ENCODE results near the gene NTM. TPM values are rescaled to one million over a fixed set of nuclear protein-coding genes. Genes with fewer than 3 reads are reported as not detected.

NTM gene
- total RNA-seq, 2 donors from 2014 or later = 0.26 to 3.6 TPM

DNA sequence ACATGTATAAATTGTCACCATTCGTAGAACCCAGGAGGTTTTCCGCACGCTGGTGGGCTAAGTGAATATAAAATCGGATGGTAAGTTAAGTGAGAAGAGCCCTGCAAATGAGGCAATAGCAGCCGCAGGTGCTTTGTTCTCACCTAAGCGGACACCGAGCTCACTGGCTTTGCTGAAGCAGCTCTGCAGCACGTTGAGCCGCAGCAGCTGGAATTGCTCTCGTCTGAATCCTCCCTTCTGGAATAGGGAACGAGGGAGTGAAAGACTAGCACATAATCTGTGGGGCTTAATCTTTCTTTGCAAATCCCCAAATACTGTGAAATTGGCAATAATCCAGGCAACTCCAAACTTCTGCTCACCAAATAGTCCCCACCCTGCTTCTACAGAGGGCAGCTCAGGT, 488.1 kb downstream of the NTM start:
- no peak overlapping the region for H3K27ac ChIP-seq
- no peaks in the 10 kb centered on the region for H3K36me3 ChIP-seq (replicated peaks in 1 of 2; ENCODE audit: insufficient read depth in 1 of 2, low read depth in 2 of 2)
- H3K4me3 ChIP-seq = no peak overlapping the region
- WGBS, 2 donors = 21 to 25% methylated on average over 11 of the region's 11 CpGs
- H3K9me3 ChIP-seq = no peaks in the 10 kb centered on the region
- no peak for DNase-seq
- TF ChIP-seq POLR2A (IDR thresholded peaks at IDR 0.05) = no peak
- TF ChIP-seq, protein P1, sequence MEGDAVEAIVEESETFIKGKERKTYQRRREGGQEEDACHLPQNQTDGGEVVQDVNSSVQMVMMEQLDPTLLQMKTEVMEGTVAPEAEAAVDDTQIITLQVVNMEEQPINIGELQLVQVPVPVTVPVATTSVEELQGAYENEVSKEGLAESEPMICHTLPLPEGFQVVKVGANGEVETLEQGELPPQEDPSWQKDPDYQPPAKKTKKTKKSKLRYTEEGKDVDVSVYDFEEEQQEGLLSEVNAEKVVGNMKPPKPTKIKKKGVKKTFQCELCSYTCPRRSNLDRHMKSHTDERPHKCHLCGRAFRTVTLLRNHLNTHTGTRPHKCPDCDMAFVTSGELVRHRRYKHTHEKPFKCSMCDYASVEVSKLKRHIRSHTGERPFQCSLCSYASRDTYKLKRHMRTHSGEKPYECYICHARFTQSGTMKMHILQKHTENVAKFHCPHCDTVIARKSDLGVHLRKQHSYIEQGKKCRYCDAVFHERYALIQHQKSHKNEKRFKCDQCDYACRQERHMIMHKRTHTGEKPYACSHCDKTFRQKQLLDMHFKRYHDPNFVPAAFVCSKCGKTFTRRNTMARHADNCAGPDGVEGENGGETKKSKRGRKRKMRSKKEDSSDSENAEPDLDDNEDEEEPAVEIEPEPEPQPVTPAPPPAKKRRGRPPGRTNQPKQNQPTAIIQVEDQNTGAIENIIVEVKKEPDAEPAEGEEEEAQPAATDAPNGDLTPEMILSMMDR (IDR thresholded peaks at IDR 0.05) = no peak
- no peaks in the 10 kb centered on the region for H3K27me3 ChIP-seq
- intact Hi-C loops (cut with DNase I) = no loop called here
- no peaks in the 10 kb centered on the region for H3K4me1 ChIP-seq
- no peak for ATAC-seq

DNA sequence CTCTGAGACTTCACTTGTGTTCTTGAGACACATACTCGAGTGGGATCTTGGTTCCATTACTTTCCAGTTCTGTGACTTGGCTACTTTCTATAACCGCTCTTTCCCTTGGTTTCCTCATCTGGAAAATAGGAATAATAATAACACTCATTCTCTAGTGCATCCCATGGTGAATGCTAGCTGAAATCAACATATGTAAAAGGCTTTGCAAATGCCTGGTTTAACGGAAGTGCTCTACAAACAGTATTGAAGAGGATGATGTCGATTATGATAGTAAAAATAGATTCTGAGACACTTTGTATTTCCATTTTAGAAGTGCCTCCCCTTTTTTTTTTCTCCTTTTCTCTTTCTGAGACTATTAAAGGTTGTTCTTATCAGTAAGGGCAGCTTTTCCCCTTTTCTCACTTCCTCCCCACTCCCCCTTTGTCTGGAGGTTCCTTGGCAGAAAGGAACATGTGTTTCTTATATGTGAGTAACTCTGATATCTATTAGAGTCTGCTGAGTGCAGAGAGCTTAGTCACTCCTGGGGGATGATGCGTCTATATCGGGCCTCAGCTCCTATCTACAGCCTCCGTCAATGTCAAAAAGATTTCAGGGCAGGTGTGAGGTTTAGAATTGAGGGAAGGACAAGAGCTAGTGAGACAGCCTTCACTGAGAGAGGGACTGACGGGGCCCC, 489.3 kb downstream of the NTM start:
- Histone ChIP-seq H3K4me3 (no peak overlapping the region), H3K36me3 (replicated peaks in 1 of 2; ENCODE audit: insufficient read depth in 1 of 2, low read depth in 2 of 2) (no peaks in the 10 kb centered on the region), H3K27ac (no peak overlapping the region), H3K4me1 (no peaks in the 10 kb centered on the region), H3K9me3 (no peaks in the 10 kb centered on the region), H3K27me3 (no peaks in the 10 kb centered on the region)
- intact Hi-C loops (cut with DNase I) = loop anchor here (10.0 kb wide), 1 partner anchor 1205 kb away; no protein-coding TSS in a partner anchor
- 57 to 61% methylated on average over 8 of the region's 8 CpGs for WGBS, 2 donors
- TF ChIP-seq POLR2A (IDR thresholded peaks at IDR 0.05) = no peak
- TF ChIP-seq, protein P1 (IDR thresholded peaks at IDR 0.05) = no peak
- DNase-seq (no peak), ATAC-seq (no peak)

DNA sequence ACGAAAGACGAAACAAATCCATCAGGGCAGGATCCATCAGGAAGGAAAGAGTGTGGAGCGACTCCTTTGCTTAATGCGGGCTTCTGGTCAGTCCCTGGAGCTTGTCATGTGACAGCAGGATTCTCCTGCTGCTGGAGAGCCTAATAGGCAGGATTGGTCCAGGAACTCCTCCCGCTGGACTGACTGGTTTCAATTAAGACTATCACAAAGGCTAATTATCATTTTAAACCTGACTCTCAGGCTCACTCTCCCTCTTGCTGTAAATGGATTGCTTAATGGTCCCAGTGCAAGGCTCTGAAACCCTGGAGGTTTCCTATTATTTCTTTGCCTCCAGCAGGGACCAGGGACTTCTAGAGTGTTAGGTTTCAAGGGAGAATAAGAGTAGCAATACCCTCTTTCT, 493.8 kb downstream of the NTM start:
- ATAC-seq = no peak
- H3K4me1 ChIP-seq = no peaks in the 10 kb centered on the region
- H3K9me3 ChIP-seq = no peaks in the 10 kb centered on the region
- H3K4me3 ChIP-seq = no peak overlapping the region
- intact Hi-C loops (cut with DNase I) = loop anchor here (10.0 kb wide), 1 partner anchor 1201 kb away; no protein-coding TSS in a partner anchor
- no peak for DNase-seq
- no peaks in the 10 kb centered on the region for H3K27me3 ChIP-seq
- H3K36me3 ChIP-seq (replicated peaks in 1 of 2; ENCODE audit: insufficient read depth in 1 of 2, low read depth in 2 of 2) = no peaks in the 10 kb centered on the region
- TF ChIP-seq, protein P1 (IDR thresholded peaks at IDR 0.05) = no peak
- no peak for TF ChIP-seq POLR2A (IDR thresholded peaks at IDR 0.05)
- H3K27ac ChIP-seq = no peak overlapping the region
- 54 to 76% methylated on average over 5 of the region's 5 CpGs for WGBS, 2 donors

DNA sequence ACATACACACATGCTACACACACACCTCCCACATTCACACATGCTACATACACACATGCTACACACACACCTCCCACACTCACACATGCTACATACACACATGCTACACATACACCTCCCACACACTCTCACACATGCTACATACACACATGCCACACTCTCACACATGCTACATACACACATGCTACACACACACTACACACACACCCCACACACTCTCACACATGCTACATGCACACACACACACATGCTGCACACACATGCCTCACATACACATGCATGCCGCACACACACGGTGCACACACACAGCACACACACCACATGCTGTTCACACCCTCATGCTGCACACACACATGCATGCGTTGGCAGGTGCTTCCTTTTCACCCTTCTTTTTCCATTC, 495.4 kb downstream of the NTM start:
- no peaks in the 10 kb centered on the region for H3K36me3 ChIP-seq (replicated peaks in 1 of 2; ENCODE audit: insufficient read depth in 1 of 2, low read depth in 2 of 2)
- H3K9me3 ChIP-seq = no peaks in the 10 kb centered on the region
- 82 to 86% methylated on average over 3 of the region's 3 CpGs for WGBS, 2 donors
- intact Hi-C loops (cut with DNase I) = loop anchor here (10.0 kb wide), 1 partner anchor 1199 kb away; no protein-coding TSS in a partner anchor
- DNase-seq (no peak), ATAC-seq (no peak)
- no peaks in the 10 kb centered on the region for H3K4me1 ChIP-seq
- no peak overlapping the region for H3K27ac ChIP-seq
- no peak overlapping the region for H3K4me3 ChIP-seq
- no peaks in the 10 kb centered on the region for H3K27me3 ChIP-seq
- TF ChIP-seq POLR2A (IDR thresholded peaks at IDR 0.05) = no peak
- TF ChIP-seq, protein P1 (IDR thresholded peaks at IDR 0.05) = no peak
